Suprapubic skin (tissue), 4 donors: Measurements from ENCODE around the gene NTSR1. TPM values are rescaled to one million over a fixed set of nuclear protein-coding genes. Genes with fewer than 3 reads are reported as not detected.

Source experiments
- DNase-seq, 2 donors: peaks; one replicate each; pipeline ENCODE4 v3.0.0-alpha.2; 2019; ENCODE audit warnings: low spot score in 2 of 2
- H3K27ac ChIP-seq: fragments of 200-600 bp; sonication (generic); one replicate; pipeline ENCODE4 v1.5.1; 2019
- H3K27me3 ChIP-seq: fragments of 200-600 bp; sonication (generic); one replicate; pipeline ENCODE4 v1.5.1; 2019
- H3K36me3 ChIP-seq: fragments of 200-600 bp; sonication (generic); one replicate; pipeline ENCODE4 v1.5.1; 2019
- H3K4me1 ChIP-seq: fragments of 200-600 bp; sonication (generic); one replicate; pipeline ENCODE4 v1.5.1; 2019
- H3K4me3 ChIP-seq: fragments of 200-600 bp; sonication (generic); one replicate; pipeline ENCODE4 v1.5.1; 2019; ENCODE audit warnings: mild to moderate bottlenecking
- H3K9me3 ChIP-seq: fragments of 200-600 bp; sonication (generic); one replicate; pipeline ENCODE4 v1.5.1; 2019
- EP300 ChIP-seq: sonication (generic); formaldehyde crosslinking; IDR thresholded peaks from one replicate; pipeline ENCODE4 v1.6.1; 2017; ENCODE audit warnings: antibody characterized with exemption
- POLR2A ChIP-seq, 2 donors: fragments of 450-650 bp; IDR thresholded peaks; one replicate each; pipeline ENCODE4 v1.6.1; 2017; ENCODE audit warnings: antibody characterized with exemption in 2 of 2, mild to moderate bottlenecking in 2 of 2, moderate library complexity in 2 of 2
- POLR2AphosphoS5 ChIP-seq, 3 donors: sonication (generic); formaldehyde crosslinking; IDR thresholded peaks; one replicate each; pipeline ENCODE4 v1.6.1; 2017; ENCODE audit warnings: antibody characterized with exemption in 3 of 3
- WGBS: methylation state at CpG from one replicate; pipeline ENCODE4 v1.1.5; 2018; 5-methylcytosine and 5-hydroxymethylcytosine counted together
- total RNA-seq, 4 donors: library from RNA; depleted of rRNA; stranded (reverse); fragments of >200 nt; gene quantifications; one replicate each; pipeline ENCODE4 v1.1.0, GENCODE V29; 2016
- TF ChIP-seq, protein P1 (sequence below), 2 donors: fragments of 200-600 bp in 1 of 2; fragments of 450-650 bp in 1 of 2; sonication (generic) in 1 of 2; IDR thresholded peaks; one replicate each; pipeline ENCODE4 v1.5.1; 2016 to 2019; ENCODE audit warnings: antibody characterized with exemption in 2 of 2, mild to moderate bottlenecking in 1 of 2, moderate library complexity in 1 of 2

The NTSR1 gene
- total RNA-seq, 4 donors from 2014 or later: 0.16 to 0.55 TPM; not detected in 2

GRCh38 chr20:62675156-62675876, 33.3 kb upstream of the NTSR1 start:
- no peak overlapping the region for H3K4me3 ChIP-seq
- H3K9me3 ChIP-seq: no peaks in the 10 kb centered on the region
- TF ChIP-seq, protein P1, sequence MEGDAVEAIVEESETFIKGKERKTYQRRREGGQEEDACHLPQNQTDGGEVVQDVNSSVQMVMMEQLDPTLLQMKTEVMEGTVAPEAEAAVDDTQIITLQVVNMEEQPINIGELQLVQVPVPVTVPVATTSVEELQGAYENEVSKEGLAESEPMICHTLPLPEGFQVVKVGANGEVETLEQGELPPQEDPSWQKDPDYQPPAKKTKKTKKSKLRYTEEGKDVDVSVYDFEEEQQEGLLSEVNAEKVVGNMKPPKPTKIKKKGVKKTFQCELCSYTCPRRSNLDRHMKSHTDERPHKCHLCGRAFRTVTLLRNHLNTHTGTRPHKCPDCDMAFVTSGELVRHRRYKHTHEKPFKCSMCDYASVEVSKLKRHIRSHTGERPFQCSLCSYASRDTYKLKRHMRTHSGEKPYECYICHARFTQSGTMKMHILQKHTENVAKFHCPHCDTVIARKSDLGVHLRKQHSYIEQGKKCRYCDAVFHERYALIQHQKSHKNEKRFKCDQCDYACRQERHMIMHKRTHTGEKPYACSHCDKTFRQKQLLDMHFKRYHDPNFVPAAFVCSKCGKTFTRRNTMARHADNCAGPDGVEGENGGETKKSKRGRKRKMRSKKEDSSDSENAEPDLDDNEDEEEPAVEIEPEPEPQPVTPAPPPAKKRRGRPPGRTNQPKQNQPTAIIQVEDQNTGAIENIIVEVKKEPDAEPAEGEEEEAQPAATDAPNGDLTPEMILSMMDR (IDR thresholded peaks at IDR 0.05): no peak
- TF ChIP-seq POLR2A (IDR thresholded peaks at IDR 0.05) (no peak), EP300 (no peak), POLR2AphosphoS5 (IDR thresholded peaks at IDR 0.05) (no peak)
- H3K4me1 ChIP-seq: no peaks in the 10 kb centered on the region
- DNase-seq: no peak
- WGBS: 63% methylated on average over 20 of the region's 25 CpGs
- H3K36me3 ChIP-seq: no peaks in the 10 kb centered on the region
- peaks cover 60% of the 10 kb centered on the region for H3K27me3 ChIP-seq
- H3K27ac ChIP-seq: no peak overlapping the region

GRCh38 chr20:62675877-62676260, 32.8 kb upstream of the NTSR1 start:
- Histone ChIP-seq H3K4me3 (no peak overlapping the region), H3K9me3 (no peaks in the 10 kb centered on the region), H3K27me3 (peaks cover 62% of the 10 kb centered on the region), H3K36me3 (no peaks in the 10 kb centered on the region), H3K4me1 (no peaks in the 10 kb centered on the region), H3K27ac (no peak overlapping the region)
- TF ChIP-seq, protein P1 (IDR thresholded peaks at IDR 0.05): no peak
- TF ChIP-seq POLR2A (IDR thresholded peaks at IDR 0.05) (no peak), POLR2AphosphoS5 (IDR thresholded peaks at IDR 0.05) (no peak), EP300 (no peak)
- 82% methylated on average over 10 of the region's 14 CpGs for WGBS
- DNase-seq: no peak

DNA sequence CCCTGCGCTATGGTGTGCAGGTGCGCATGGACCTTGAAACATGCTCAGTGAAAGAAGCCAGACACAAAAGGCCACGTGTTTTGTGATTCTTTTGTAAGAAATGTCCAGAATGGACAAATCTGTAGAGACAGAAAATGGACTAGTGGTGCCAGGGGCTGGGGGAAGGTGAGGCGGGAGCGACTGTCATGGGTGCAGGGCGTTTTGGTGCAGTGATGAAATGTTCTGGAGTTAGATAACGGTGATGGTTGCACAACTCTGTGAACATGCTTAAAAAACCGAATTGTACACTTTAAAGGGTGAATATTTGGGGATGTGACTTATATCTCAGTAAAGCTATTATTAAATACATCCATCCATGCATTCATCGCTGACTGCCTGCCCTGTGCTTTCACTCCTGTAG, 31.7 kb upstream of the NTSR1 start:
- no peaks in the 10 kb centered on the region for H3K4me1 ChIP-seq
- no peak for DNase-seq
- H3K4me3 ChIP-seq: no peak overlapping the region
- TF ChIP-seq EP300 (no peak), POLR2AphosphoS5 (IDR thresholded peaks at IDR 0.05) (no peak), POLR2A (IDR thresholded peaks at IDR 0.05) (no peak)
- TF ChIP-seq, protein P1 (IDR thresholded peaks at IDR 0.05): no peak
- H3K36me3 ChIP-seq: no peaks in the 10 kb centered on the region
- H3K27me3 ChIP-seq: peaks cover 70% of the 10 kb centered on the region
- WGBS: 80% methylated on average over 9 of the region's 9 CpGs
- H3K9me3 ChIP-seq: no peaks in the 10 kb centered on the region
- H3K27ac ChIP-seq: no peak overlapping the region

- 30% methylated on average over 2 of the region's 10 CpGs for WGBS
- TF ChIP-seq POLR2AphosphoS5 (IDR thresholded peaks at IDR 0.05) (no peak), EP300 (no peak), POLR2A (IDR thresholded peaks at IDR 0.05) (no peak)
- TF ChIP-seq, protein P1 (IDR thresholded peaks at IDR 0.05): no peak
These were observed 31.0 kb upstream of the NTSR1 start for GRCh38 chr20:62677678-62678077.

GRCh38 chr20:62678553-62678952, 30.1 kb upstream of the NTSR1 start:
- TF ChIP-seq, protein P1 (IDR thresholded peaks at IDR 0.05): no peak
- no peak for DNase-seq
- WGBS: 40% methylated on average over 9 of the region's 9 CpGs
- H3K27me3 ChIP-seq: peaks cover 75% of the 10 kb centered on the region
- no peak overlapping the region for H3K27ac ChIP-seq
- H3K9me3 ChIP-seq: no peaks in the 10 kb centered on the region
- H3K4me3 ChIP-seq: no peak overlapping the region
- no peaks in the 10 kb centered on the region for H3K4me1 ChIP-seq
- H3K36me3 ChIP-seq: no peaks in the 10 kb centered on the region

More at GRCh38 chr20:62677678-62678077, 31.0 kb upstream of the NTSR1 start:
- no peak for DNase-seq
- H3K4me3 ChIP-seq: no peak overlapping the region
- H3K36me3 ChIP-seq: no peaks in the 10 kb centered on the region
- H3K9me3 ChIP-seq: no peaks in the 10 kb centered on the region
- no peak overlapping the region for H3K27ac ChIP-seq
- H3K4me1 ChIP-seq: no peaks in the 10 kb centered on the region
- H3K27me3 ChIP-seq: peaks cover 75% of the 10 kb centered on the region
